Endodermal cell (in vitro differentiated cells): ENCODE data around the gene UQCC2. TPM values are rescaled to one million over a fixed set of nuclear protein-coding genes. Genes with fewer than 3 reads are reported as not detected.
A peak's percentile ranks its signal among the peaks of the same experiment; 100 is the strongest.

Experiments
- DNase-seq: peaks from one replicate; pipeline ENCODE4 v3.0.0-alpha.2; 2017
- H3K27ac ChIP-seq: 2 replicates; pipeline ENCODE4 v1.5.1; 2013; ENCODE audit warnings: mild to moderate bottlenecking, low read depth, low read length, moderate library complexity
- H3K27me3 ChIP-seq: 2 replicates; pipeline ENCODE4 v1.6.1; 2013; ENCODE audit warnings: mild to moderate bottlenecking, low read length, moderate library complexity; ENCODE audit not compliant: insufficient read depth, control insufficient read depth, poor library complexity, severe bottlenecking
- H3K36me3 ChIP-seq: 2 replicates; pipeline ENCODE4 v1.7.0; 2013; ENCODE audit warnings: mild to moderate bottlenecking, low read length, moderate library complexity; ENCODE audit not compliant: control insufficient read depth, insufficient read depth
- H3K4me1 ChIP-seq: one replicate; pipeline ENCODE4 v1.7.0; 2013; ENCODE audit warnings: low read length; ENCODE audit not compliant: control insufficient read depth, insufficient read depth
- H3K4me3 ChIP-seq: 2 replicates; pipeline ENCODE4 v1.5.1; 2013; ENCODE audit warnings: mild to moderate bottlenecking, low read length, moderate library complexity
- H3K9ac ChIP-seq: 2 replicates; pipeline ENCODE4 v1.6.1; 2013; ENCODE audit warnings: mild to moderate bottlenecking, low read length, moderate library complexity; ENCODE audit not compliant: poor library complexity, severe bottlenecking; ENCODE audit errors: extremely low read depth
- H3K9me3 ChIP-seq: 2 replicates; pipeline ENCODE4 v1.6.1; 2013; ENCODE audit warnings: mild to moderate bottlenecking, low read length, moderate library complexity; ENCODE audit not compliant: control insufficient read depth
- H3K27ac Mint-ChIP-seq: 2 replicates; pipeline ENCODE4 v1.8.0; 2020; ENCODE audit warnings: mixed read lengths
- H3K27me3 Mint-ChIP-seq: 2 replicates; pipeline ENCODE4 v1.8.0; 2021; ENCODE audit warnings: mild to moderate bottlenecking, mixed read lengths; ENCODE audit not compliant: insufficient read depth
- H3K36me3 Mint-ChIP-seq: 2 replicates; pipeline ENCODE4 v1.8.0; 2020; ENCODE audit warnings: low read depth, mixed read lengths
- H3K4me1 Mint-ChIP-seq: 2 replicates; pipeline ENCODE4 v1.8.0; 2020; ENCODE audit warnings: mixed read lengths
- H3K4me3 Mint-ChIP-seq: 2 replicates; pipeline ENCODE4 v1.8.0; 2020; ENCODE audit warnings: mild to moderate bottlenecking, moderate library complexity, mixed read lengths
- H3K9me3 Mint-ChIP-seq: 2 replicates; pipeline ENCODE4 v1.8.0; 2020; ENCODE audit warnings: mild to moderate bottlenecking, mixed read lengths
- CTCF ChIP-seq: fragments of 200-600 bp; sonication (generic); conservative IDR thresholded peaks from 2 replicates; pipeline ENCODE4 v1.5.0; 2021; ENCODE audit warnings: antibody characterized with exemption, mild to moderate bottlenecking
- WGBS, 2 experiments: methylation state at CpG; one replicate each; pipeline versions ENCODE4 v1.1.5 to v1.1.7; 2013; ENCODE audit warnings: missing lambda C conversion rate in 2 of 2, mixed read lengths in 1 of 2; ENCODE audit not compliant: insufficient coverage in 1 of 2, insufficient read length in 1 of 2; 5-methylcytosine and 5-hydroxymethylcytosine counted together
- total RNA-seq, 2 donors: library from RNA; stranded (reverse); fragmentation: NEBNext Ultra II Directional in 1 of 2; extraction: Animal tissue kit (Norgen Biotek cat#: 25700) in 1 of 2; gene quantifications; 2 replicates in 1 of 2; 3 replicates in 1 of 2; pipeline ENCODE4 v1.2.1, GENCODE V29; 2021

Gene UQCC2
- total RNA-seq, 2 donors from 2014 or later = 120 to 174 TPM

- WGBS, 2 experiments = 95 to 97% methylated on average over 14 to 16 of the region's 16 CpGs
- Mint-ChIP-seq H3K4me3 (no peak overlapping the region), H3K27me3 (no peaks in the 10 kb centered on the region), H3K27ac (no peak overlapping the region), H3K36me3 (peaks cover 32% of the 10 kb centered on the region), H3K9me3 (no peaks in the 10 kb centered on the region), H3K4me1 (no peaks in the 10 kb centered on the region)
- peaks cover 4% of the 10 kb centered on the region for H3K36me3 ChIP-seq
- no peak for TF ChIP-seq CTCF
- no peaks in the 10 kb centered on the region for H3K27me3 ChIP-seq
- no peak overlapping the region for H3K9ac ChIP-seq
- no peak overlapping the region for H3K4me3 ChIP-seq
- no peaks in the 10 kb centered on the region for H3K9me3 ChIP-seq
- no peak for DNase-seq
- H3K27ac ChIP-seq = no peak overlapping the region
- no peaks in the 10 kb centered on the region for H3K4me1 ChIP-seq
Measured at GRCh38 chr6:33667072-33667471, 44.4 kb downstream of the UQCC2 start.

GRCh38 chr6:33665957-33666356 is 45.5 kb downstream of the UQCC2 start:
- no peaks in the 10 kb centered on the region for H3K27me3 ChIP-seq
- no peak overlapping the region for H3K27ac ChIP-seq
- H3K27me3 Mint-ChIP-seq = no peaks in the 10 kb centered on the region
- TF ChIP-seq CTCF = peak; percentile 24
- peaks cover 30% of the 10 kb centered on the region for H3K36me3 Mint-ChIP-seq
- no peaks in the 10 kb centered on the region for H3K4me1 Mint-ChIP-seq
- DNase-seq = peak; percentile 69
- peaks cover 4% of the 10 kb centered on the region for H3K36me3 ChIP-seq
- 88% methylated on average over 10 to 13 of the region's 13 CpGs for WGBS, 2 experiments
- H3K27ac Mint-ChIP-seq = no peak overlapping the region
- H3K9me3 Mint-ChIP-seq = no peaks in the 10 kb centered on the region
- no peak overlapping the region for H3K4me3 Mint-ChIP-seq
- H3K4me1 ChIP-seq = no peaks in the 10 kb centered on the region
- H3K9me3 ChIP-seq = no peaks in the 10 kb centered on the region
- H3K9ac ChIP-seq = no peak overlapping the region
- H3K4me3 ChIP-seq = no peak overlapping the region

GRCh38 chr6:33664506-33665057 is 46.9 kb downstream of the UQCC2 start:
- H3K27me3 ChIP-seq = no peaks in the 10 kb centered on the region
- Mint-ChIP-seq H3K27ac (no peak overlapping the region), H3K36me3 (peaks cover 21% of the 10 kb centered on the region), H3K9me3 (no peaks in the 10 kb centered on the region), H3K4me3 (no peak overlapping the region), H3K27me3 (no peaks in the 10 kb centered on the region), H3K4me1 (no peaks in the 10 kb centered on the region)
- no peaks in the 10 kb centered on the region for H3K4me1 ChIP-seq
- no peak for TF ChIP-seq CTCF
- WGBS, 2 experiments = 96 to 100% methylated on average over 1 to 17 of the region's 17 CpGs
- peaks cover 4% of the 10 kb centered on the region for H3K36me3 ChIP-seq
- no peak overlapping the region for H3K9ac ChIP-seq
- no peak for DNase-seq
- no peak overlapping the region for H3K4me3 ChIP-seq
- no peak overlapping the region for H3K27ac ChIP-seq
- H3K9me3 ChIP-seq = no peaks in the 10 kb centered on the region
